Endodermal cell (in vitro differentiated cells): ENCODE results near the gene UBASH3A. TPM values are rescaled to one million over a fixed set of nuclear protein-coding genes. Genes with fewer than 3 reads are reported as not detected.

Experiments
- DNase-seq: peaks from one replicate; pipeline ENCODE4 v3.0.0-alpha.2; 2017
- H3K27ac ChIP-seq: 2 replicates; pipeline ENCODE4 v1.5.1; 2013; ENCODE audit warnings: mild to moderate bottlenecking, low read depth, low read length, moderate library complexity
- H3K27me3 ChIP-seq: 2 replicates; pipeline ENCODE4 v1.6.1; 2013; ENCODE audit warnings: mild to moderate bottlenecking, low read length, moderate library complexity; ENCODE audit not compliant: insufficient read depth, control insufficient read depth, poor library complexity, severe bottlenecking
- H3K36me3 ChIP-seq: 2 replicates; pipeline ENCODE4 v1.7.0; 2013; ENCODE audit warnings: mild to moderate bottlenecking, low read length, moderate library complexity; ENCODE audit not compliant: control insufficient read depth, insufficient read depth
- H3K4me1 ChIP-seq: one replicate; pipeline ENCODE4 v1.7.0; 2013; ENCODE audit warnings: low read length; ENCODE audit not compliant: control insufficient read depth, insufficient read depth
- H3K4me3 ChIP-seq: 2 replicates; pipeline ENCODE4 v1.5.1; 2013; ENCODE audit warnings: mild to moderate bottlenecking, low read length, moderate library complexity
- H3K9ac ChIP-seq: 2 replicates; pipeline ENCODE4 v1.6.1; 2013; ENCODE audit warnings: mild to moderate bottlenecking, low read length, moderate library complexity; ENCODE audit not compliant: poor library complexity, severe bottlenecking; ENCODE audit errors: extremely low read depth
- H3K9me3 ChIP-seq: 2 replicates; pipeline ENCODE4 v1.6.1; 2013; ENCODE audit warnings: mild to moderate bottlenecking, low read length, moderate library complexity; ENCODE audit not compliant: control insufficient read depth
- H3K27ac Mint-ChIP-seq: 2 replicates; pipeline ENCODE4 v1.8.0; 2020; ENCODE audit warnings: mixed read lengths
- H3K27me3 Mint-ChIP-seq: 2 replicates; pipeline ENCODE4 v1.8.0; 2021; ENCODE audit warnings: mild to moderate bottlenecking, mixed read lengths; ENCODE audit not compliant: insufficient read depth
- H3K36me3 Mint-ChIP-seq: 2 replicates; pipeline ENCODE4 v1.8.0; 2020; ENCODE audit warnings: low read depth, mixed read lengths
- H3K4me1 Mint-ChIP-seq: 2 replicates; pipeline ENCODE4 v1.8.0; 2020; ENCODE audit warnings: mixed read lengths
- H3K4me3 Mint-ChIP-seq: 2 replicates; pipeline ENCODE4 v1.8.0; 2020; ENCODE audit warnings: mild to moderate bottlenecking, moderate library complexity, mixed read lengths
- H3K9me3 Mint-ChIP-seq: 2 replicates; pipeline ENCODE4 v1.8.0; 2020; ENCODE audit warnings: mild to moderate bottlenecking, mixed read lengths
- WGBS, 2 experiments: methylation state at CpG; one replicate each; pipeline versions ENCODE4 v1.1.5 to v1.1.7; 2013; ENCODE audit warnings: missing lambda C conversion rate in 2 of 2, mixed read lengths in 1 of 2; ENCODE audit not compliant: insufficient coverage in 1 of 2, insufficient read length in 1 of 2; 5-methylcytosine and 5-hydroxymethylcytosine counted together
- total RNA-seq, 2 donors: library from RNA; stranded (reverse); fragmentation: NEBNext Ultra II Directional in 1 of 2; extraction: Animal tissue kit (Norgen Biotek cat#: 25700) in 1 of 2; gene quantifications; 2 replicates in 1 of 2; 3 replicates in 1 of 2; pipeline ENCODE4 v1.2.1, GENCODE V29; 2021
- TF ChIP-seq, protein P1 (sequence below): fragments of 200-600 bp; sonication (generic); conservative IDR thresholded peaks from 2 replicates; pipeline ENCODE4 v1.5.0; 2021; ENCODE audit warnings: antibody characterized with exemption, mild to moderate bottlenecking

The UBASH3A gene
- total RNA-seq, 2 donors from 2014 or later = not detected

DNA sequence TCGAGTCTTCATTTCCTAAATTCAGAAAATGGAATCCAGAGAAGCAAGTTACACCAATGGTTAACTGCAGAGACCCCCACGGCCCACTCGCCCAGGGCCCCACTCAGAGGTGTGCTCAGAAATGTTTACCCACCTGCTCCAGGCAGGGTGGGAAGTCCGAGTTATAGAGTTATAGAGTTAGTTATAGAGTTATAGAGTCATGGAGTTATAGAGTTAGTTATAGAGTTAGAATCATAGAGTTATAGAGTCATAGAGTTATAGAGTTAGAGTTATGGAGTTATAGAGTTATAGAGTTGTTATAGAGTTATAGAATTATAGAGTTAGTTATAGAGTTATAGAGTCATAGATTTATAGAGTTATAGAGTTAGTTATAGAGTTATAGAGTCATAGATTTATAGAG lies 31.7 kb downstream of the UBASH3A start:
- Histone ChIP-seq H3K27me3 (no peaks in the 10 kb centered on the region), H3K9me3 (peaks cover 4% of the 10 kb centered on the region), H3K9ac (no peak overlapping the region), H3K36me3 (no peaks in the 10 kb centered on the region), H3K4me3 (no peak overlapping the region), H3K27ac (no peak overlapping the region), H3K4me1 (no peaks in the 10 kb centered on the region)
- H3K27me3 Mint-ChIP-seq = peaks cover 20% of the 10 kb centered on the region
- peaks cover 15% of the 10 kb centered on the region for H3K9me3 Mint-ChIP-seq
- no peaks in the 10 kb centered on the region for H3K36me3 Mint-ChIP-seq
- H3K4me3 Mint-ChIP-seq = no peak overlapping the region
- H3K4me1 Mint-ChIP-seq = no peaks in the 10 kb centered on the region
- 69 to 79% methylated on average over 4 of the region's 4 CpGs for WGBS, 2 experiments
- TF ChIP-seq, protein P1, sequence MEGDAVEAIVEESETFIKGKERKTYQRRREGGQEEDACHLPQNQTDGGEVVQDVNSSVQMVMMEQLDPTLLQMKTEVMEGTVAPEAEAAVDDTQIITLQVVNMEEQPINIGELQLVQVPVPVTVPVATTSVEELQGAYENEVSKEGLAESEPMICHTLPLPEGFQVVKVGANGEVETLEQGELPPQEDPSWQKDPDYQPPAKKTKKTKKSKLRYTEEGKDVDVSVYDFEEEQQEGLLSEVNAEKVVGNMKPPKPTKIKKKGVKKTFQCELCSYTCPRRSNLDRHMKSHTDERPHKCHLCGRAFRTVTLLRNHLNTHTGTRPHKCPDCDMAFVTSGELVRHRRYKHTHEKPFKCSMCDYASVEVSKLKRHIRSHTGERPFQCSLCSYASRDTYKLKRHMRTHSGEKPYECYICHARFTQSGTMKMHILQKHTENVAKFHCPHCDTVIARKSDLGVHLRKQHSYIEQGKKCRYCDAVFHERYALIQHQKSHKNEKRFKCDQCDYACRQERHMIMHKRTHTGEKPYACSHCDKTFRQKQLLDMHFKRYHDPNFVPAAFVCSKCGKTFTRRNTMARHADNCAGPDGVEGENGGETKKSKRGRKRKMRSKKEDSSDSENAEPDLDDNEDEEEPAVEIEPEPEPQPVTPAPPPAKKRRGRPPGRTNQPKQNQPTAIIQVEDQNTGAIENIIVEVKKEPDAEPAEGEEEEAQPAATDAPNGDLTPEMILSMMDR = no peak
- no peak for DNase-seq
- H3K27ac Mint-ChIP-seq = no peak overlapping the region

DNA sequence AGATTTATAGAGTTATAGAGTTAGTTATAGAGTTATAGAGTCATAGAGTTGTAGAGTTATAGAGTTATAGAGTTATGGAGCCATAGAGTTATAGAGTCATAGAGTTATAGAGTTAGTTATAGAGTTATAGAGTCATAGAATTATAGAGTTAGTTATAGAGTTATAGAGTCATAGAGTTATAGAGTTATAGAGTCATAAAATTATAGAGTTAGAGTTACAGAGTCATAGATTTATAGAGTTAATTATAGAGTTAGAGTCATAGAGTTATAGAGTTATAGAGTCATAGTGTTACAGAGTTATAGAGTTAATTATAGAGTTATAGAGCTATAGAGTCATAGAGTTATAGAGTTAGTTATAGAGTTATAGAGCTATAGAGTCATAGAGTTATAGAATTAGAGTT lies 32.1 kb downstream of the UBASH3A start:
- H3K4me1 Mint-ChIP-seq = no peaks in the 10 kb centered on the region
- peaks cover 20% of the 10 kb centered on the region for H3K27me3 Mint-ChIP-seq

DNA sequence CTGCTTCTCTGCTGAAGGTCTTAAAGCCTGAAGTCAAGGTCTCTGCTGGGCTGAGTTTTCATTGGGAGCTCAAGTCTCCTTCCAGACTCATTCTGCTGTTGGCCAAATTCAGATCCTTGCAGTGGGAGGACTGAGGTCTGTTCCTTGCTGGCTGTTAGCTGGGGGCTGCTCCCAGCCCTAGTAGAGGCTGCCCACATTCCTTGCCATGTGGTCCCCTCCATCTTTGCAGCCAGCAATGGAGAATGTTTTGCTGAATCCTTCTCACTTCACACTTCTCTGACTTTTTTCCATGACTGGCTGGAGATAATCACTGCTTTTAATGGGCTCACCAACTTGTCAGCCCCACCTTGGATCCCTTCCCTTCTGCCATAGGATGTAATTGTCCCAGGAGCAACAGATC lies 33.2 kb downstream of the UBASH3A start:
- Histone ChIP-seq H3K27me3 (no peaks in the 10 kb centered on the region), H3K36me3 (no peaks in the 10 kb centered on the region), H3K4me3 (no peak overlapping the region), H3K9ac (no peak overlapping the region), H3K27ac (no peak overlapping the region), H3K4me1 (no peaks in the 10 kb centered on the region), H3K9me3 (peaks cover 4% of the 10 kb centered on the region)
- Mint-ChIP-seq H3K4me3 (no peak overlapping the region), H3K4me1 (no peaks in the 10 kb centered on the region), H3K27ac (no peak overlapping the region), H3K9me3 (peaks cover 15% of the 10 kb centered on the region), H3K27me3 (peaks cover 20% of the 10 kb centered on the region), H3K36me3 (no peaks in the 10 kb centered on the region)
- TF ChIP-seq, protein P1 = no peak
- no peak for DNase-seq

More for the DNA sequence above, 32.1 kb downstream of the UBASH3A start:
- no peak overlapping the region for H3K4me3 Mint-ChIP-seq
- Histone ChIP-seq H3K27ac (no peak overlapping the region), H3K4me1 (no peaks in the 10 kb centered on the region), H3K36me3 (no peaks in the 10 kb centered on the region), H3K27me3 (no peaks in the 10 kb centered on the region), H3K4me3 (no peak overlapping the region), H3K9ac (no peak overlapping the region), H3K9me3 (peaks cover 4% of the 10 kb centered on the region)
- H3K36me3 Mint-ChIP-seq = no peaks in the 10 kb centered on the region
- H3K27ac Mint-ChIP-seq = no peak overlapping the region
- TF ChIP-seq, protein P1 = no peak
- peaks cover 15% of the 10 kb centered on the region for H3K9me3 Mint-ChIP-seq
- no peak for DNase-seq
